VCaP (cell line): ENCODE data around the gene SIPA1L3.
A peak's percentile ranks its signal among the peaks of the same experiment; 100 is the strongest.

Source experiments
- H3K27ac ChIP-seq: fragments of 450-650 bp; 2 replicates; pipeline ENCODE4 v1.5.1; 2017
- CTCF ChIP-seq: fragments of 450-650 bp; conservative IDR thresholded peaks from 2 replicates; pipeline ENCODE4 v1.5.1; 2017; ENCODE audit warnings: mild to moderate bottlenecking, moderate library complexity

SIPA1L3 gene

GRCh38 chr19:38047049-38047438 lies 140.0 kb downstream of the SIPA1L3 start:
- TF ChIP-seq CTCF: no peak
- no peak overlapping the region for H3K27ac ChIP-seq

GRCh38 chr19:38047641-38048040 lies 140.6 kb downstream of the SIPA1L3 start:
- H3K27ac ChIP-seq: no peak overlapping the region
- TF ChIP-seq CTCF: no peak

- no peak for TF ChIP-seq CTCF
- no peak overlapping the region for H3K27ac ChIP-seq
These were observed 142.2 kb downstream of the SIPA1L3 start for GRCh38 chr19:38049105-38049649.

- TF ChIP-seq CTCF: no peak
- peak overlapping the region; percentile 100 for H3K27ac ChIP-seq
These were observed 148.0 kb downstream of the SIPA1L3 start for GRCh38 chr19:38055010-38055409.

GRCh38 chr19:38055655-38056521 lies 148.9 kb downstream of the SIPA1L3 start:
- TF ChIP-seq CTCF: no peak
- peak overlapping the region; percentile 100 for H3K27ac ChIP-seq

GRCh38 chr19:38056646-38057045 lies 149.6 kb downstream of the SIPA1L3 start:
- H3K27ac ChIP-seq: peak overlapping the region; percentile 100
- no peak for TF ChIP-seq CTCF

- peak overlapping the region; percentile 100 for H3K27ac ChIP-seq
- TF ChIP-seq CTCF: no peak
These were observed 151.1 kb downstream of the SIPA1L3 start for GRCh38 chr19:38057959-38058690.
